CD4-positive, alpha-beta T cell treated with Interleukin-4 for 4 hours (primary cell): ENCODE results near the gene DCAF10.
"Not testable (repeated sequence)": the region's sequence is repeated elsewhere in the genome, so short reads cannot be mapped to it uniquely, and the experiment has no call there.

Experiments used
- DNase-seq: peaks from one replicate; pipeline ENCODE4 v3.0.0-alpha.2; 2020

The DCAF10 gene

GRCh38 chr9:37796232-37796631 is 4.4 kb upstream of the DCAF10 start:
- DNase-seq: no peak

GRCh38 chr9:37798677-37799076 is 1.9 kb upstream of the DCAF10 start:
- DNase-seq: no peak

GRCh38 chr9:37801287-37801850 is 772 bp downstream of the DCAF10 start:
- no peak for DNase-seq

GRCh38 chr9:37801959-37802711 is 1.5 kb downstream of the DCAF10 start:
- DNase-seq: no peak

- DNase-seq: no peak
Observed at GRCh38 chr9:37806271-37806670, 5.7 kb downstream of the DCAF10 start.

GRCh38 chr9:37809676-37810075 is 9.1 kb downstream of the DCAF10 start:
- DNase-seq: not testable (repeated sequence)

GRCh38 chr9:37811906-37812476 is 11.4 kb downstream of the DCAF10 start:
- DNase-seq: no peak

GRCh38 chr9:37812773-37813379 is 12.3 kb downstream of the DCAF10 start:
- DNase-seq: no peak

GRCh38 chr9:37818849-37819248 is 18.3 kb downstream of the DCAF10 start:
- DNase-seq: no peak

- no peak for DNase-seq
Observed at GRCh38 chr9:37820142-37820541, 19.5 kb downstream of the DCAF10 start.

- not testable (repeated sequence) for DNase-seq
Observed at GRCh38 chr9:37825174-37825573, 24.6 kb downstream of the DCAF10 start.

- no peak for DNase-seq
Observed at GRCh38 chr9:37827483-37828165, 27.0 kb downstream of the DCAF10 start.

GRCh38 chr9:37835821-37836220 is 35.2 kb downstream of the DCAF10 start:
- no peak for DNase-seq

- no peak for DNase-seq
Observed at GRCh38 chr9:37836386-37836785, 35.8 kb downstream of the DCAF10 start.

- no peak for DNase-seq
Observed at GRCh38 chr9:37839496-37840461, 39.2 kb downstream of the DCAF10 start.

GRCh38 chr9:37840560-37841194 is 40.1 kb downstream of the DCAF10 start:
- no peak for DNase-seq

- DNase-seq: no peak
Observed at GRCh38 chr9:37852222-37852621, 51.6 kb downstream of the DCAF10 start.

GRCh38 chr9:37856551-37856950 is 56.0 kb downstream of the DCAF10 start:
- DNase-seq: no peak

- no peak for DNase-seq
Observed at GRCh38 chr9:37859043-37859442, 58.4 kb downstream of the DCAF10 start.

- no peak for DNase-seq
Observed at GRCh38 chr9:37862530-37862929, 61.9 kb downstream of the DCAF10 start.

- DNase-seq: no peak
Observed at GRCh38 chr9:37870081-37870798, 69.6 kb downstream of the DCAF10 start.
